NCI-H2107 (cell line): ENCODE data around the gene RCOR2.
"Not testable (repeated sequence)": the region's sequence is repeated elsewhere in the genome, so short reads cannot be mapped to it uniquely, and the experiment has no call there.

Experiments
- DNase-seq: peaks from one replicate; lab custom pipeline; 2025; lab: John Stamatoyannopoulos, UW

Gene RCOR2

DNA sequence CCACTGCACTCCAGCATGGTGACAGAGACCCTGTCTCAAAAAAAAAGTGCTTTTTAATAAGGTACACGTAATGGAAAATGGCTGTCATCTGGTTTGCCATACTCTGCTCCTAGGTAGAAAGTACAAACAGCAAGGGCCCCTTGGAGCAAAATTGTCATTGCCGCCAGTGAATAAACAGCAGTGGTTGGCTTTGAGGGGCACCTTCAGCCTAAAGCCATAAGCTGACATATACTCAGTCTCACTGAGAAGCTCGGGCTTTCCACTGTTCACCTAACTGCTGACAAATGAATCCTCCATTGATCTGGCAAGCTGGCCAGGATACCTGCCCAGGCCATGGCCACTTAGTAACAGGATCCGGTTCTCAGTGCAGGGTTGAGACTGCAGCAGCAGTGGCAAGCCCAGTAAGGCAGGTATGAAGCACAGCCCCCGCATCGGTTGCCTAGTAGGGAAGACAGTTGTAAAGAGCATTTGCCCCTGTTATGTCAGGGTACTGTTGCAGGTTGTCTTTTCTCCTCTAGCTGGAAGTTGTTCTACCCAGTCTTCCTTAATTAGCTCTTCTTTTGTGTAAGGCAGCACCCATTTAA lies 39.2 kb downstream of the RCOR2 start:
- DNase-seq, result no peak

DNA sequence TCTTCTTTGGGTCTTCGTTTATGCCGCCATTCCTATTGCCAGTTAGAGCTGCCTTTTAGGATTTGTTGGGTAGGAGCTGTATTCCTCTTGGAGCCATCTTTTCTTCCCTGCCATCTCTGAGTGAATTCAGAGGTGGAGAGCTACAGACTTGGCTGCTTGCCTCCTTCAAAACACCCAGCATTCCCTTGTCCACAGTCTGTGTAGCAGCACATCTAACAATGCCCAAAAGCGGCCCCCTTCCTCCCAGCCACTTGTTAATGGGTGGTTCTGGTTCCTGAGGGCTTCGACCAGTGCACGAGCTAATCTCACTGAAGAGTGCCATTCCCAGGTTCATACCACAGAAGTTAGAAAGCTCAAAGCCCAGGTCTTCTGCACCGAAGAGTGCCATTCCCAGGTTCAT lies 40.3 kb downstream of the RCOR2 start:
- DNase-seq, result no peak

DNA sequence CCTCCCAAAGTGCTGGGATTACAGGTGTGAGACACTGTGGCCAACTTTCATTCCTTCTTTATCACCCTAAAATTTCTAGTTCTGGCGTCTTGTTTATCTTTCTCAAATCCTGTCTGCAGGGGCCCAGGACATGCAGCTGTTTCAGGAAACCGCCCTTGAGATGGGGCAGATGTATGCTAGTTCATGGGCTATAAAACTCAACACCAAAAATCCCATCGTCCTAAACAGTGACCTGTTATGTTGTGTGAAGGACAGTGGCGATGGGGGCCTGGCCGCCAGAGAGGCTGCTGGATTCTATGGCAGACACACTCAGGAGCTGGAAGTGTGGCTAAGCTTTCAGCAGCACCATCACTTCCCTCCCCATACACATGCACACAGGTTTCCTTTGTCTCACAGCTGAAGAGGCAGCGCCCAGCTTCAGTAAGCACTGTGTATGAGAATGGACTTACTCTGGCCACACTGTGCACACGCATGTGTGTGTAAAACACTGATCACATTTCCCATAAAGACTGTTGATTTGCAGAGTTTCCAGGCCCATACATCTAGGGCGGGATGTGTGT lies 41.4 kb downstream of the RCOR2 start:
- DNase-seq, result no peak

DNA sequence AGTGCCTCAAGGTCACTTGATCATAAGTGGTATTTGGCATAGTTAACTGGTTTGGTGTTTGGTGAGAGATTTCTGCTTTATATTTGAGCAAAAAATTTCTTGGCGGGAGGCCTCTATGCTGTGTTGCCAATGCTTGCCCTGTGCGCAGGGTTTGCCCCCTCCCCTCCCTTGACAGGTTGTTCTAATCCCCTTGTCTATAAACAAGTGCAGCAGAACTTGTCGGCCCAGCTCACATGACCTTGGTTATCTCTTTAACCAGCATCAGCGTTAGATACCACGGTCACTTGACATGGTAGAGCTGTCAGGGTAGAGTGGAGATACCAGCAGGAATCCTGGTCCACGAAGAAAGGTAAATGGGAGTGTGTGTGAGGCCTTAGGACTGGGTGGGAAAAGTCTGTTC lies 42.5 kb downstream of the RCOR2 start:
- no peak for DNase-seq

DNA sequence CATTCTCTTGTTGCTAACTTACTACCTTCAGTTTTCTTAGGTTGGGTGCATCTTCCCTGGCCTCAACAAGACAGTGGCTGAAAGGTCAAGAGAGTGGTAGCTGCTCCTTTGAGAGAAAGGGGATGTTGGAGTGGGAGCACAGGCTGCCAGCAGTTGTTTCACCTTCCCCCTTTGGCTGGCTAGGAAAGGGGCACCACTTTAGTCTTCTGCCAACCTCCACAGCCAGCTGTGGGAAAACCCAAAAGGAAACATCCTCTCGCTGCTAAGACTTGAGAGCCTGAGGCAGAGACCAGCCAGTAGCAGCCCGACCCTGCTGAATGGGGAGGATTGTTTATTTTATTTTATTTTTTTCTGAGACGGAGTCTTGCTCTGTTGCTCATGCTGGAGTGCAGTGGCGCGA lies 43.7 kb downstream of the RCOR2 start:
- no peak for DNase-seq

DNA sequence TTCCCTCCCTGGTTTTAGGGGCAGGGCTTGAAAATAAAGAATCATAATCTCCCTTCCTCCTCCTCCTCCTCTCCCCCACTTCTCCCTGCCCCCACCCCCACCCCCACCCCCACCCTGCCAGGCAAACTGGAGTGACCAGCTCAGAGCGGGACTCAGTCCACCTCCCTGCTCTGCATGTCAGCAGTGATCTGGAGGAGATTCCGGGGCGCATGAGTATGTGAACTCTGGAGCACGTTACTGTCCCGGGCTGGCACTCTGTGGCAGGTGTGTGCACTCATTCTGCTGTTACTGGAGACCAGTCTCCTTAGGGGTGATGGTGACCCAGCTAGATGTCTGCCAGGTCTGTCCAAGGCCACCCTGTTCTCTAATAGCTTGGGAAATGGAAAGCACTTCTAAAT lies 44.2 kb downstream of the RCOR2 start:
- no peak for DNase-seq

DNA sequence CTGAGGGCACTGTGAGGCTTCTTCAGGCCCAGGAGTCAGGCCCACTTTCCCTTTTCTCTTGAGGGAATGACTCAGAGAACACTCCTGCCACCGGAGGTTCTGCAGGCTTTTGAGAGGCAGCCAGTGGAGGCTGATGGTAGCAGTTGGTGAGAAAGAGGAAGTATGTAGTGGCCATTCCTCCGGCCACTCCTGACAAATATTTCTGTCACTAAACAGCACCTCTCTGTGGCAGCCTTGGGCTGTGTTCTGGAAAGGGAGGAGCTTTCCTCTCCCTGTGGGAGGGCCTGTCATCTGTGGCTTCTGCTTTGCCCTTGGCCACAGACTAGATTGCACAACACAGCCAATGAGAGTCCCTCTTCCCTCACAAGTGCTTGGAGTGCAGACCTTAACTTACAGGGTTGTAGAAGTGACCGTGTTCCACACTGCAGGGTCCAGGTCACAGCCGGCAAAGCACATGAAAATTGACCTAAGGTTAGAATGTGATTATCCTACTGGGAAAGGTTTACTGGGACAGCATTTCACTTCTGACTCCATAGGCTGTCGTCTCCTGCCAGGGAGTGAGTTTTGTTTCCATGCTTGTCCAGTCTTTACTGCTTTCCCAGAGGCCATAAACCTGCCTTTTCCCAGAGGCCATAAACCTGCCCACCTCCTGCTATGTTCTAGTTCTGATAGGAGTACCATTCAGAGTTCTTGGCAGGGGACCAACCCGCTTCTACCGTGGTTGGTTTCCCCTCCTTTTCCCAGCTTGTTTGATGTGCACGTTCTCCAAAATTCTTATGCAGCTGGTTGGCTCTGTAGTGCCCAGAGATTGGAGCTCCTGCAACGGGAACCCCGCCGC lies 44.8 kb downstream of the RCOR2 start:
- peak; percentile 36 for DNase-seq

DNA sequence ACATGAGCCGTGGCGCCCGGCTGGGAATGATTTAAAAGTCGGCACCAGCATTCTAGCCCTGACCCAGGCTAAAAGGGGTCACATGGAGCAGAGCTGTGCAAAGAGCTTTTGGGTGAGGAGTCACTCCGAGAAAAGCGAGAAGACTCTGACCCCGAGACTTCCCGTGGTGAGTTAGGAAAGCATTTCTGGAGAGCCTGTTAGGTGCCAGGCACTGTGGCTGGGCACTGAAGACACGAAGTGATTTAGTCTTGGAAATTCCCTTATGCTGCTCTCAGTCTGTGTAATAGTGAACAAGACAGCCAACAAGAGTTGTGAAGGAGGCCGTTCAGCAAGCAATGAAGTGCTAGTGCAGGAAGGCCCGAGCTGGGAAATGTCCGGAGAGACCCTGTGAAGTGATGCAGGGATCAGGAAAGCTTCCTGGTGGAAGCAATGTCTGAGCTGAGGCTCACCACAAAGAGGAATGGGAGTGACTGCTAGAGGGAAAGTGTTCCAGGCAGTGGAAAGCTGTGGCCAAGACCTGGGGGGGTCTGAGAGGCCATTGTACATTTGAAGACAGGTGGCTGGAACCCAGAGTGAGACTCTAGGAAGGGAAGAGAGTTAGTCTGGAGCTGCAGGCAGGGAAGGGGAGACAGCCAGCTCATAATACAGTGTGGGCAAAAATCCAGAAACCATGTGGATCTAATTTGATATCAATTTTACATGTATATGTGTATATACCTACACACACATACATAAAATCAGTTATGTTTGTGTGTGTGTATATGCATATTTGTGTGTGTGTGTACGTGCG lies 46.4 kb downstream of the RCOR2 start:
- DNase-seq, result no peak

DNA sequence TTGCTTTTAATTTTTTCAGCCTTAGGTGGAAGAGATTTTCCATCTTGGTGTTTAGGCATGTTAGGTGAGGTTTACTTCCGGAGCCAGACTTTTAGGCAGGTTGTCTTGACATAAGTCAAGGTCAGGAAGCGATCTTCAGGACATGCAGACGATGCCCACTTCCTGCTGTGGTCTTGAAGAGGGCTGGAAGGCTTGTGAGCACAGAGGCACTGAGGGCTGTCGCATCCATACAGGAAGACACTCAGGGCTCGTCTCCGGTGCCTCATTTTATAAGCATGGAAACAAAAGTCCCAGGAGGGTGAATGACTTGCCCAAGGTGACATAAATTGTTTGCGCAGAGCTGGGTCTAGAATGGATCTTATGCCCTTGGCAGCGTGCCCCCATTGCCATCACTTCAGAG lies 47.3 kb downstream of the RCOR2 start:
- DNase-seq, result no peak

DNA sequence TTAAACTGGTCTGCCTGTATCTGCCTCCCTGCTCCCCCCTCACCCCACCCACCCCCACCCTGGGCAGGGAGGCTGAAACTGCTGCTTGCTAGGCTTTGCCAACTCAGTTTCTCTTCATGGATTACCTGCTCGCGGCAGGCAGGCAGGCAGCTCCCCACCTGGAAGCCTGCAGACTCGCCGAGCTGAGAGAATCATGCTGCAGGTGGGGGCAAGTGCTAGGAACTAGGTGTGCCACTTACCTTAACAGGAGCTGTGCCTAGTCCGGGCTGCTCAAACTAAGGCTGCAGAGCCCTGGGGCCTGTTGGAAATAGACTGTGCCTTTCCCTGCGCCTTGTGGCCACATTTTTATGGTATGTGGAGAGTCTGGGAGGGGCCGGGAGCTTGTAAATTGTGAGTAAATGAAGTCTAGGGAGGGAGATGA lies 47.8 kb downstream of the RCOR2 start:
- DNase-seq, result no peak

DNA sequence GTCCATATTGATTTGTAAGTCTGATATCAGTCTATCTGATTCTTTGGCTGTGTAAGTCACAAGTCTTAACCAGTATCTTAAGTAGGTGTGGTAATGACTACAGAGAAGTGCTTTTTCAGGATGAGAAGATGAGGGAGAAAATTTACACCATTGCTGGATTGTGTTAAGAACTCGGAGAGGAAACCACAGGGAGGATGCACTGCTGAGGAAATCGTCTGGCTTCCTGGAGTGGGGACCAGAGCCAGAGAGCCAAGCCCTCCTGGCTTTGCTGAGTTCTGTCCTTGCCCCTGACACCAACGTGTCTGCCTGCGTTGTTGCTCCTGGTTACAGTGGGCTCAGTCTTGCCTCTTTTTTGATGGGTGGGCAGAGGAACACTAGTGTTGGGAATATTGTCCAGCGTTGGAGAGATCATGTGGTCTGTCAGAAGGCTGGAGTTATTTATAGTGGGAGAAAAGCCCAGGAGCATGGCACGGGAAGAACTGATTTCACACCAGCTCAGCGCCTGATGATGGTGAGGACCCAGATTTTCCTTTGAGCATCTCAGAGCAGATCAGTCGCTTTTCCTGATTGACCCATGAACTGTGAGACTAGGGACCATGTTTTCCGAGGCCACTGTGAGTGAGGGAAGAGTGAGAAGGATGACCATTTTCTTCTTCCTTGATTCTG lies 48.4 kb downstream of the RCOR2 start:
- DNase-seq, result no peak

DNA sequence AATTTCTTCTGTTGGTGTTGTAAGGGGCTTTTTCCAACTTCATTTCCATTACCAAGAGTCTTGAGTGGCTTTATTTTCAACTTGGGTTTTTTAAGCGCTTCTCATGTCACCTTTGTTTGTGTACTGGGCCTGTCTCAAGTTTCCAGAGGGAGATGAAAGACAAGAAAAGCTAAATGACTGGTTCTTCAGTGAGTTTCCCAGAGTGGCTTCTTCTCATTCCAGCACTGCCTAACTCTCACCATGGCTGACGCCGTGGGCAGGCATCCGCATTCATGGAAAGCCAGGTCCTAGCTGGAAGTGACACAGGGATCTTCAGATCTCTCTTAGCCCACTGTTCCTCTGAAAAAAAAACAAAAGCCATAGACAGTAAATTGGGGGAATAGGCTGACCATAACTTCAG lies 49.5 kb downstream of the RCOR2 start:
- DNase-seq, result no peak

DNA sequence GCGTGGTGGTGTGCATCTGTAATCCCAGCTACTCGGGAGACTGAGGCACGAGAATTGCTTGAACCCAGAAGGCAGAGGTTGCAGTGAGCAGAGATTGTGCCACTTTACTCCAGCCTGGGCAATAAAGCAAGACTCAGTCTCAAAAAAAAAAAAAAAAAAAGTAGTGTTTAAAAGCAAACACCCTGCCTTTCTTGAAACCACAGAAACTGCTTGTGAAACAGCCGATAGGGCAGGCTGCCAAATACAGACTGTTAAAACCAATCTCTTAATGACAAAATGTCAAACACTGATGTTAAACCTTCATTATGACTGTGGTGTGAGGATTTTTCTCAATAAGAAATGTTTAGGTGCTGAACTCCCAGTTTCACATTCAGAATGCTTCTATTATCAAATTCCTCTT lies 50.8 kb downstream of the RCOR2 start:
- peak; percentile 38 for DNase-seq

DNA sequence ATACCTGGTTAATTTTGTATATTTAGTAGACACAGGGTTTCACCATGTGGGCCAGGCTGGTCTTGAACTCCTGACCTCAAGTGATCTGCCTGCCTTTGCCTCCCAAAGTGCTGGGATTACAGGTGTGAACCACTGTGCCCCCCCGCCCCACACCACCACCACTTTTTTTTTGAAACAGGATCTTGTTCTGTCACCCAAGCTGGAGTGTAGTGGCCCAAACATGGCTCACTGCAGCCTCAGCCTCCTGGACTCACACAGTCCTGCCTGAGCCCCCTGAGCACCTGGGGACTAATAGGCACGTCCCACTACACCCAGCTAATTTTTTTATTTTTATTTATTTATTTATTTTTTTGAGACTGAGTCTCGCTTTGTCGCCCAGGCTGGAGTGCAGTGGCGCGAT lies 53.3 kb downstream of the RCOR2 start:
- DNase-seq, result not testable (repeated sequence)

DNA sequence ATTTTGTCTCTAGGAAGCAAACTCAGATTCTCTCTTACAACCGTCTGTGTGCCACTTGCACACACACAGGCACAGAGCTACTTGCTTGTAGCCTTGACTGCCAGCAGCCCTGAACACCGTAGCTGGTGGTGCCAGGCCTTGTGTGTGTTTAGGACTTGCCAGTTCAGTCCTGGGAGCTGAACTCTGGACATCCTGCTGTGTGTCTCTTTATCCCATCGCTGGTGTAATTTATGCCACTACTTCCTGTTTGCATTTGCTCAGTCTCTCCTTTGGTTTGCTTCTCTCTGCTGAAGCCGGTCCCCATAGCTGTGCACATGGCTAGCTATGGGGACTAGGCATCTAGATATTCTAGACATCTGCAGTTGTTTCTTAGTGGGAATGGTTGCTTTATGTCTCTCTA lies 54.0 kb downstream of the RCOR2 start:
- DNase-seq, result no peak
